WTC11 (cell line): Measurements from ENCODE around the gene SOX6. TPM values are rescaled to one million over a fixed set of nuclear protein-coding genes. Genes with fewer than 3 reads are reported as not detected.

Source experiments
- ATAC-seq: fragments of 200-7000 bp; cut with Tn5 transposase; 2 replicates; pipeline ENCODE4 v1.10.0; 2021; ENCODE audit warnings: mild to moderate bottlenecking, moderate library complexity
- CTCF ChIA-PET: fragments of 300-600 bp; sonication (Branson Sonifier 250); formaldehyde crosslinking; loops from one replicate; lab custom pipeline; 2021; ENCODE audit warnings: antibody characterized with exemption; lab: Charles Lee
- POLR2A ChIA-PET: fragments of 350-600 bp; sonication (Branson Sonifier 250); formaldehyde crosslinking; loops from one replicate; lab custom pipeline; 2021; ENCODE audit warnings: antibody characterized with exemption; lab: Charles Lee
- DNase-seq: peaks from one replicate; pipeline ENCODE4 v3.0.0; 2021; ENCODE audit warnings: low spot score
- H3K27ac Mint-ChIP-seq: 2 replicates; pipeline ENCODE4 v1.8.0; 2021; ENCODE audit warnings: mixed read lengths
- H3K27me3 Mint-ChIP-seq: 2 replicates; pipeline ENCODE4 v1.8.0; 2021; ENCODE audit warnings: low read depth, mild to moderate bottlenecking, moderate library complexity, mixed read lengths
- H3K36me3 Mint-ChIP-seq: 2 replicates; pipeline ENCODE4 v1.8.0; 2021; ENCODE audit warnings: mixed read lengths
- H3K4me1 Mint-ChIP-seq: 2 replicates; pipeline ENCODE4 v1.8.0; 2022; ENCODE audit warnings: mixed read lengths
- H3K4me3 Mint-ChIP-seq: 2 replicates; pipeline ENCODE4 v1.8.0; 2021; ENCODE audit warnings: mild to moderate bottlenecking, moderate library complexity, mixed read lengths
- H3K9me3 Mint-ChIP-seq: 2 replicates; pipeline ENCODE4 v1.8.0; 2021; ENCODE audit warnings: mixed read lengths
- ATF2 ChIP-seq: sonication (generic); formaldehyde crosslinking; IDR thresholded peaks from 2 replicates; pipeline ENCODE4 v1.8.1; 2022; ENCODE audit warnings: low read depth, missing genetic modification reagents, borderline replicate concordance
- FOXP1 ChIP-seq: sonication (generic); formaldehyde crosslinking; IDR thresholded peaks from 2 replicates; pipeline ENCODE4 v1.8.0; 2022; ENCODE audit warnings: missing genetic modification reagents, mild to moderate bottlenecking, moderate library complexity, borderline replicate concordance
- GABPB1 ChIP-seq: sonication (generic); formaldehyde crosslinking; IDR thresholded peaks from 2 replicates; pipeline ENCODE4 v1.8.1; 2023; ENCODE audit warnings: mild to moderate bottlenecking, missing genetic modification reagents
- GTF2I ChIP-seq: fragments of 250-450 bp; sonication (Bioruptor Pico); conservative IDR thresholded peaks from 2 replicates; pipeline ENCODE4 v1.4.0; 2021; ENCODE audit warnings: mild to moderate bottlenecking
- HMGXB4 ChIP-seq: sonication (generic); formaldehyde crosslinking; IDR thresholded peaks from 2 replicates; pipeline ENCODE4 v1.8.1; 2023; ENCODE audit warnings: mild to moderate bottlenecking, moderate library complexity, missing genetic modification reagents
- NFE2L1 ChIP-seq: sonication (generic); formaldehyde crosslinking; IDR thresholded peaks from 2 replicates; pipeline ENCODE4 v1.8.1; 2023; ENCODE audit warnings: missing genetic modification reagents
- NFYB ChIP-seq: sonication (generic); formaldehyde crosslinking; conservative IDR thresholded peaks from 2 replicates; pipeline ENCODE4 v1.8.0; 2022; ENCODE audit warnings: low read depth, missing genetic modification reagents
- NR1H2 ChIP-seq: sonication (generic); formaldehyde crosslinking; IDR thresholded peaks from 2 replicates; pipeline ENCODE4 v1.9.0; 2021; ENCODE audit warnings: mild to moderate bottlenecking, moderate library complexity, missing genetic modification reagents
- OVOL2 ChIP-seq: fragments of 250-450 bp; sonication (Bioruptor Pico); IDR thresholded peaks from 2 replicates; pipeline ENCODE4 v1.9.0; 2021; ENCODE audit warnings: mild to moderate bottlenecking, borderline replicate concordance
- PRDM15 ChIP-seq: sonication (generic); formaldehyde crosslinking; IDR thresholded peaks from 2 replicates; pipeline ENCODE4 v1.8.0; 2022; ENCODE audit warnings: missing genetic modification reagents
- RORB ChIP-seq: fragments of 250-450 bp; sonication (Bioruptor Pico); IDR thresholded peaks from 2 replicates; pipeline ENCODE4 v1.9.0; 2021; ENCODE audit warnings: mild to moderate bottlenecking
- SMAD4 ChIP-seq: sonication (generic); formaldehyde crosslinking; IDR thresholded peaks from 2 replicates; pipeline ENCODE4 v1.8.0; 2022; ENCODE audit warnings: mild to moderate bottlenecking, missing genetic modification reagents
- STAT6 ChIP-seq: sonication (generic); formaldehyde crosslinking; conservative IDR thresholded peaks from 2 replicates; pipeline ENCODE4 v1.8.1; 2023; ENCODE audit warnings: mild to moderate bottlenecking, low read depth, missing genetic modification reagents, moderate library complexity
- USF2 ChIP-seq: sonication (generic); formaldehyde crosslinking; IDR thresholded peaks from 2 replicates; pipeline ENCODE4 v1.8.1; 2023; ENCODE audit warnings: mild to moderate bottlenecking, missing genetic modification reagents, moderate library complexity
- ZBTB21 ChIP-seq: sonication (generic); formaldehyde crosslinking; IDR thresholded peaks from 2 replicates; pipeline ENCODE4 v1.8.1; 2023; ENCODE audit warnings: mild to moderate bottlenecking, missing genetic modification reagents, borderline replicate concordance
- ZNF512 ChIP-seq: sonication (generic); formaldehyde crosslinking; IDR thresholded peaks from 2 replicates; pipeline ENCODE4 v1.8.1; 2022; ENCODE audit warnings: missing genetic modification reagents, borderline replicate concordance
- ZNF671 ChIP-seq: fragments of 250-450 bp; sonication (Bioruptor Pico); IDR thresholded peaks from 2 replicates; pipeline ENCODE4 v1.8.0; 2021; ENCODE audit warnings: mild to moderate bottlenecking
- total RNA-seq: library from RNA; stranded (reverse); gene quantifications from 3 replicates; pipeline ENCODE4 v1.2.3, GENCODE V29; 2021
- TF ChIP-seq, protein P1 (sequence below): sonication (generic); formaldehyde crosslinking; IDR thresholded peaks from 2 replicates; pipeline ENCODE4 v1.8.0; 2022; ENCODE audit warnings: mild to moderate bottlenecking, missing genetic modification reagents
- TF ChIP-seq, protein P2 (sequence below): sonication (generic); formaldehyde crosslinking; IDR thresholded peaks from 2 replicates; pipeline ENCODE4 v1.8.1; 2022; ENCODE audit warnings: mild to moderate bottlenecking, missing genetic modification reagents, moderate library complexity, borderline replicate concordance

Gene SOX6
- total RNA-seq, 1 experiment from 2014 or later, result 0.13 TPM

- TF ChIP-seq GTF2I (CRISPR knock-in tag) (no peak), FOXP1 (CRISPR knock-in tag) (no peak)
- TF ChIP-seq, protein P1, sequence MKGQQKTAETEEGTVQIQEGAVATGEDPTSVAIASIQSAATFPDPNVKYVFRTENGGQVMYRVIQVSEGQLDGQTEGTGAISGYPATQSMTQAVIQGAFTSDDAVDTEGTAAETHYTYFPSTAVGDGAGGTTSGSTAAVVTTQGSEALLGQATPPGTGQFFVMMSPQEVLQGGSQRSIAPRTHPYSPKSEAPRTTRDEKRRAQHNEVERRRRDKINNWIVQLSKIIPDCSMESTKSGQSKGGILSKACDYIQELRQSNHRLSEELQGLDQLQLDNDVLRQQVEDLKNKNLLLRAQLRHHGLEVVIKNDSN, result no peak
Observed at GRCh38 chr11:16346975-16347374, 9.4 kb downstream of the SOX6 start (continued).

DNA sequence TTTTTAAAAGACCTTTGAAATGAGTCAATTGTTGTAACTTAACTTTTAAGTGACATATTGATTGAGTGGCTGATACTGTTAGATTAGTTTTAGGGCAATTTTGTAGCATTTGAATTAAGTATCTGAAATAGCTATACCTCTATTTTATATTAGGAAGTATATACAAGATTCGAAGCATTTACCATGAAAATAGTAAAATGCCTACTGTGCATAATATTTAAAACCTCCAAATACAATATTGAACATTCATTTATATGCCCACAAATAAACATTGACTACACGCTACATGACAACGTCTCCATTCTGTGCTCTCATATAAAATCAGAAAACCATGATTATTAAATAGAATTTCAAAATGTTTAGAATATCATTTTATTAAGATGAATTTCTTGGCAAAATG lies 14.5 kb downstream of the SOX6 start:
- DNase-seq (no peak), ATAC-seq (no peak)
- ChIA-PET POLR2A (no interaction called here), CTCF (no interaction called here)
- Mint-ChIP-seq H3K4me1 (no peaks in the 10 kb centered on the region), H3K36me3 (no peaks in the 10 kb centered on the region), H3K27ac (no peak overlapping the region), H3K9me3 (no peaks in the 10 kb centered on the region), H3K4me3 (no peak overlapping the region), H3K27me3 (no peaks in the 10 kb centered on the region)
- TF ChIP-seq RORB (CRISPR knock-in tag) (no peak), HMGXB4 (CRISPR knock-in tag) (no peak), NR1H2 (CRISPR knock-in tag) (no peak), USF2 (CRISPR knock-in tag) (no peak), FOXP1 (CRISPR knock-in tag) (no peak), GABPB1 (CRISPR knock-in tag) (no peak), NFE2L1 (CRISPR knock-in tag) (no peak), NFYB (no peak), SMAD4 (CRISPR knock-in tag) (no peak), ZBTB21 (no peak), OVOL2 (CRISPR knock-in tag) (no peak)

GRCh38 chr11:16338393-16338792 lies 18.0 kb downstream of the SOX6 start:
- no peak for TF ChIP-seq ZNF671
- no peak for TF ChIP-seq ZNF512 (CRISPR knock-in tag)
- TF ChIP-seq ATF2, result no peak
- TF ChIP-seq STAT6 (CRISPR knock-in tag), result no peak
- TF ChIP-seq, protein P2, sequence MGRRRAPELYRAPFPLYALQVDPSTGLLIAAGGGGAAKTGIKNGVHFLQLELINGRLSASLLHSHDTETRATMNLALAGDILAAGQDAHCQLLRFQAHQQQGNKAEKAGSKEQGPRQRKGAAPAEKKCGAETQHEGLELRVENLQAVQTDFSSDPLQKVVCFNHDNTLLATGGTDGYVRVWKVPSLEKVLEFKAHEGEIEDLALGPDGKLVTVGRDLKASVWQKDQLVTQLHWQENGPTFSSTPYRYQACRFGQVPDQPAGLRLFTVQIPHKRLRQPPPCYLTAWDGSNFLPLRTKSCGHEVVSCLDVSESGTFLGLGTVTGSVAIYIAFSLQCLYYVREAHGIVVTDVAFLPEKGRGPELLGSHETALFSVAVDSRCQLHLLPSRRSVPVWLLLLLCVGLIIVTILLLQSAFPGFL (CRISPR knock-in tag), result no peak
- TF ChIP-seq PRDM15, result no peak
- no peak overlapping the region for H3K4me3 Mint-ChIP-seq
- H3K36me3 Mint-ChIP-seq, result no peaks in the 10 kb centered on the region
- POLR2A ChIA-PET, result no interaction called here
- CTCF ChIA-PET, result no interaction called here
- no peaks in the 10 kb centered on the region for H3K27me3 Mint-ChIP-seq
- no peaks in the 10 kb centered on the region for H3K9me3 Mint-ChIP-seq
- H3K27ac Mint-ChIP-seq, result no peak overlapping the region
- DNase-seq, result no peak
- ATAC-seq, result no peak
- no peaks in the 10 kb centered on the region for H3K4me1 Mint-ChIP-seq
